Spinal cord (tissue), 10 donors: ENCODE measurements around the gene PC. TPM values are rescaled to one million over a fixed set of nuclear protein-coding genes. Genes with fewer than 3 reads are reported as not detected.
"Not testable (repeated sequence)": the region's sequence is repeated elsewhere in the genome, so short reads cannot be mapped to it uniquely, and the experiment has no call there.

Experiments
- DNase-seq, 6 donors: peaks; one replicate each; pipeline versions ENCODE4 v3.0.0 to v3.0.0-alpha.2; 2013 to 2015; ENCODE audit warnings: low spot score in 6 of 6, low read depth in 4 of 6
- H3K27ac ChIP-seq: one replicate; pipeline ENCODE4 v1.5.1; 2013; ENCODE audit warnings: low read depth, low read length, control low read depth
- H3K27me3 ChIP-seq: one replicate; pipeline ENCODE4 v1.6.1; 2013; ENCODE audit warnings: low read length; ENCODE audit not compliant: control insufficient read depth, insufficient read depth
- H3K36me3 ChIP-seq: one replicate; pipeline ENCODE4 v1.6.1; 2013; ENCODE audit warnings: low read length; ENCODE audit not compliant: control insufficient read depth, insufficient read depth
- H3K4me1 ChIP-seq: one replicate; pipeline ENCODE4 v1.6.1; 2013; ENCODE audit warnings: low read length; ENCODE audit not compliant: control insufficient read depth, insufficient read depth
- H3K4me3 ChIP-seq: one replicate; pipeline ENCODE4 v1.5.1; 2013; ENCODE audit warnings: low read depth, low read length, control low read depth
- H3K9me3 ChIP-seq: one replicate; pipeline ENCODE4 v1.6.1; 2013; ENCODE audit warnings: low read length; ENCODE audit not compliant: control insufficient read depth, insufficient read depth
- WGBS: methylation state at CpG from one replicate; pipeline ENCODE4 v1.1.5; 2013; ENCODE audit warnings: missing lambda C conversion rate; ENCODE audit not compliant: insufficient coverage; 5-methylcytosine and 5-hydroxymethylcytosine counted together
- polyA plus RNA-seq, 2 donors: library from polyadenylated mRNA; unstranded; fragments of 120-200 nt; gene quantifications; one replicate each; pipeline ENCODE4 v1.2.1, GENCODE V29; 2013; ENCODE audit not compliant: insufficient read length in 2 of 2
- total RNA-seq, 2 donors: library from RNA; depleted of rRNA in 1 of 2; stranded (reverse); fragments of 120-200 nt in 1 of 2; fragments of >200 nt in 1 of 2; gene quantifications; one replicate each; pipeline versions ENCODE4 v1.2.3 to v1.2.4, GENCODE V29; 2013 to 2014
- donor health status: healthy.

Gene PC
- total and polyA plus RNA-seq, 4 donors = 33.9 to 71.8 (median 54.5) TPM

DNA sequence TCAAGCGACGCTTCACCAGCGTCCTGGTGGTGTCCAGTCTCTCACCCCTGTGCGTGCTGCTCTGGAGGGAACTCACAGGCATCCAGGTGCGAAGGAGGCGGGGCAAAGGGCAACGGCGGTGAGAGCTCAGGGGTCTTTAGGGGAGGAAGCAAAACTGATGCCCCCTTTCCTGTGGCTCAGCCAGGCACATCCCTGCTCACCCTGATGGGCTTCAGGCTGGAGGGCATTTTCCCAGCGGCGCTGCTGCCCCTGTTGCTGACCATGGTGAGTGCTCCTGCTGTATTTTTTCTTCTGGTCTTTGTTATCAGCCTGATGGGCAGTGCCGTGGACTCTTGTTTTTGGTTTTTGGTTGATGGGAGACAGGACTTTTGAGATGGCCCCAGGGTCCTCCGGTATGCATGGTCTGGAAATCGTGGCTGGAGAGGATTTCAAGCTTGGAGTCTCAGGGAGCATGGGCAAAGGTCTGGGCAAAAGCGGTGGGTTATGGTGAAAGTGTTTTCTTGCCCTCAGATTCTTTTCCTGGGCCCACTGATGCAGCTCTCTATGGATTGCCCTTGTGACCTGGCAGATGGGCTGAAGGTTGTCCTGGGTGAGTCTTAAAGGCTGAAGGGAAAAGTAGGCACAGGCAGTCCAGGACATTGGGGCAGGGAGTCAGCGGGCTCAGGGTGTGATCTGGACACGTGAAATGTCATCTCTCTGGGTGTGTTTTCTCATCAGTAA lies 114.2 kb downstream of the PC start:
- 16% methylated on average over 16 of the region's 16 CpGs for WGBS
- H3K27ac ChIP-seq = peak overlapping the region; percentile 82
- peak in 1 of 6 donors; percentile 9 for DNase-seq
- H3K36me3 ChIP-seq = peaks cover 51% of the 10 kb centered on the region
- peak overlapping the region; percentile 92 for H3K4me3 ChIP-seq
- peaks cover 35% of the 10 kb centered on the region for H3K4me1 ChIP-seq
- no peaks in the 10 kb centered on the region for H3K27me3 ChIP-seq
- no peaks in the 10 kb centered on the region for H3K9me3 ChIP-seq

DNA sequence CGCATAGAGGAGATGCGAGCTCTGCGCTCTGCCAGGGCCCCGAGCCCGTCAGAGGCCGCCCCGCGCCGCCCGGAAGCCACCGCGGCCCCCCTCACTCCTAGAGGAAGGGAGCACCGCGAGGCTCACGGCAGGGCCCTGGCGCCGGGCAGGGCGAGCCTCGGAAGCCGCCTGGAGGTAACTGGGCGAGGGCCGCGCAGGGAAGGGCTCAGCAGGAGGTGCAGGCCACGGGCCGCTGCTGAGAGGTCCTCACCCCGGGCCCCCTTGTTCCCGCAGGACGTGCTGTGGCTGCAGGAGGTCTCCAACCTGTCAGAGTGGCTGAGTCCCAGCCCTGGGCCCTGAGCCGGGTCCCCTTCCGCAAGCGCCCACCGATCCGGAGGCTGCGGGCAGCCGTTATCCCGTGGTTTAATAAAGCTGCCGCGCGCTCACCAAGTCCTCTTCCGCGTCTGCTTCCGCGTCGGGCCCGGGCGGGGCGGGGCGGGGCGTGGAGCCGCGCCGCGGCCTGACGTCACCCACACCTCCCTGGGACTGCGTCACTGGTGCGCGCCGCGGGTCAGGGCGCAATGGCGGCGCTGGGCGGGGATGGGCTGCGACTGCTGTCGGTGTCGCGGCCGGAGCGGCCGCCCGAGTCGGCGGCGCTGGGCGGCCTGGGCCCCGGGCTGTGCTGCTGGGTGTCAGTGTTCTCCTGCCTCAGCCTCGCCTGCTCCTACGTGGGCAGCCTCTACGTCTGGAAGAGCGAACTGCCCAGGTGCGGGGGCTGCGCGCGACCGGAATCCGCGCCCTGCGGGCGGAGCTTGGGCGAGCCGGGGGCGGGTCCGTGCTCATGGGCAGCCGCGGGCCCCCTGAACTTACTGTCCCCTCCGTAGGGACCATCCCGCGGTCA lies 115.0 kb downstream of the PC start, which contains the start of gene RCE1:
Gene RCE1, plus strand, starts transcription at position 546 of the 880 bp plus-strand sequence. Its CDS starts 15 bp downstream, at position 561.
- WGBS = under 1% methylated on average over 98 of the region's 98 CpGs
- Histone ChIP-seq H3K27me3 (no peaks in the 10 kb centered on the region), H3K9me3 (no peaks in the 10 kb centered on the region), H3K27ac (peak within 1 kb of the TSS; percentile 96), H3K4me3 (peak within 1 kb of the TSS; percentile 92), H3K4me1 (peaks cover 35% of the 10 kb centered on the region), H3K36me3 (peaks cover 51% of the 10 kb centered on the region)
- peak; percentile 74 to 97 (median 86) for DNase-seq

DNA sequence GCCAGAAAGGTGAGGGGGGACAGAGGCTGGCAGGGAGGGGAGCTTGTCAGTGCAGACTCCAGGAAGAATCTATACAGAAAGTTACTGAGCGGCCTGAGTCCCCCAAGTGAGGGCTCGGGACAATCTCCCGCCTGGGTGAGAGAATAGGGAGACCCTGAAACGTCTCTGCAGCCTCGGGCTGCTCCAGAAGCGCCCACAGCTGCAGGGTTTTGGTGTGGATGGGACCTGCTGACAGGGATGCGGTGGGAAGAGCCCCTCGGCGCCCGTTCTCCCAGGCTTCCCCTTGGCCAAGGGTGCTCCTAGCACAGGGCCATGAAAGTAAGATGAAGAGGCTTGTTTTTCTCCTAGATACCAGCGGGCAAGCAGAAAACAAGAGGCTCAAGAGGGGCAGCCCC lies 115.7 kb downstream of the PC start:
- Histone ChIP-seq H3K4me1 (peaks cover 35% of the 10 kb centered on the region), H3K9me3 (no peaks in the 10 kb centered on the region), H3K36me3 (peaks cover 47% of the 10 kb centered on the region), H3K27ac (peak overlapping the region; percentile 96), H3K27me3 (no peaks in the 10 kb centered on the region), H3K4me3 (peak overlapping the region; percentile 92)
- WGBS = under 1% methylated on average over 11 of the region's 11 CpGs
- no peak for DNase-seq

DNA sequence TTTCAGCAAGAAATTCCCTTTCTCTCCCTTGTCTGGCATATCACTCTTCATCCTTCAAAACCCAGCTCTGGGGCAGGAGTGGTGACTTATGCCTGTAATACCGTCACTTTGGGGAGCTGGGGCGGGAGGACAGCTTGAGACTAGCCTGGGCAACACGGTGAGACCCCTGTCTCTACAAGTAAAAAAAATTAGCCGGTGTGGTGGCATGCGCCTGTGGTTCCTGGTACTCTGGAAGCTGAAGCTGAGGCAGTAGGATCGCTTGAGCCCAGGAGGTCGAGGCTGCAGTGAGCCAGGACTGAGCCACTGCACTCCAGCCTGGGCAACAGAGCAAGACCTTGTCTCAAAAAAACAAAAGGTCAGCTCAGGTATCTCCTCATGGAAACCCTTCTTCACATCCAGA lies 116.3 kb downstream of the PC start:
- Histone ChIP-seq H3K4me3 (peak overlapping the region; percentile 92), H3K27me3 (no peaks in the 10 kb centered on the region), H3K4me1 (peaks cover 35% of the 10 kb centered on the region), H3K9me3 (no peaks in the 10 kb centered on the region), H3K27ac (no peak overlapping the region), H3K36me3 (peaks cover 42% of the 10 kb centered on the region)
- no peak for DNase-seq
- WGBS = 89% methylated on average over 7 of the region's 7 CpGs

DNA sequence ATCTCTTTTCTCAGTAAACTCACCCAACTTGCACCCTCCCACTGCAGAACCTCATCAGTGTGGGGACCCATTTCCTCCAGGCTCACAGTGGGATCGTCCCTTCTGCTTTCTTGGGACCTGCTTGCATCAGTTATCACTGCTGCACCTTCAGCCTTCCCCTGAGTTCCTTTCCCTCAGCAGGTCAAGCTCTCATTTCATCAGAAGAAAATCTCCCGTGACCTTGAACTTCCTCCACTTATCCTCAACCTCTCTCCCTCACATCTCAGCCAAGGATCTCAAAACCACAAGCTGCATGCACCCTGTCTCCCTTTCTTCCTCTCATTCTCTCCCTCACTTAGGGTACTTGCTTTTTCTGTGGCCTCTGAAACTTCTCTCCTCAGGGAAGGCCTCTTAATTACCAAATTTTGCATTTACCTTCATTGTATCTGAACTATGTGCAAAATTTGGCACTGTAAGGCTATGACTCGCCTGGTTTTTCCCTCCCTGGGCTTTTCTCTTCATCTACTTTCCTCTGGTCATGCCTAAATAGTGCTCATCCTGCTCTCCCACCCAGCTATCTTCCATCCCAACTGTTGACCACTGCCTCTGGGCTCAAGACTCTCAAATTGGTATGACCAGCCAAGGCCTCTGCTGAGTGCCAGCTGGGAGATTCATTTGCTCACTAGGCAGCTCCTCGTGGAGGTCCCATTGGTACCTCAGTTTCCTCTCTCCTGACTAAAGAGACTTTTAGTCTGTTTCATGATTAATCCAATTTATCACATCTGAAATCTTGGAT lies 117.7 kb downstream of the PC start:
- Histone ChIP-seq H3K36me3 (peaks cover 28% of the 10 kb centered on the region), H3K27me3 (no peaks in the 10 kb centered on the region), H3K4me3 (no peak overlapping the region), H3K4me1 (peaks cover 33% of the 10 kb centered on the region), H3K27ac (no peak overlapping the region), H3K9me3 (no peaks in the 10 kb centered on the region)
- DNase-seq = no peak
- 87% methylated on average over 4 of the region's 4 CpGs for WGBS

DNA sequence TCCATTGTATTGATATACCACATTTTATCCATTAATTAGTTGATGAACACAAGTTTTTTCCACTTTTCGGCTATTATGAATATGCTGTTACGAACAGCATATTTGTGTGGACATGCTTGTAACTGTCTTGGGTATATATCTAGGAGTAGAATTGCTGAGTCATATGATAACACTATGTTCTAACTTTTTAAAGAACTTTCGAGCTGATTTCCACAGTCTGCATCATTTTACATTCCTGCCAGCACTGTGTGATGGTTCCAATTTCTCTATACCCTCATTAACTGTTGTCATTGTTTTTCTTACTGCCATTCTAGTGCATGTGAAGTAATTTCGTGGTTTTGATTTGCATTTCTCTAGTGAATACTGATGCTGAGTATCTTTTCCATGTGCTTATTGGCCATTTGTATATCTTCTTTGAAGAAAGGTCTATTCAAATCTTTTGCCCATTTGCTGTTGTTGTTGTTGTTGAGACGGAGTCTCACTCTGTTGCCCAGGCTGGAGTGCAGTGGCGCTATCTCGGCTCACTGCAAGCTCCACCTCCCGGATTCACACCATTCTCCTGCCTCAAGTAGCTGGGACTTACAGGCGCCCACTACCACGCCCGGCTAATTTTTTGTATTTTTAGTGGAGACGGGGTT lies 122.3 kb downstream of the PC start:
- WGBS = 95% methylated on average over 4 of the region's 12 CpGs
- DNase-seq = no peak
- H3K4me3 ChIP-seq = no peak overlapping the region
- no peak overlapping the region for H3K27ac ChIP-seq
- no peaks in the 10 kb centered on the region for H3K4me1 ChIP-seq
- H3K27me3 ChIP-seq = no peaks in the 10 kb centered on the region
- H3K36me3 ChIP-seq = peaks cover 20% of the 10 kb centered on the region
- H3K9me3 ChIP-seq = no peaks in the 10 kb centered on the region

DNA sequence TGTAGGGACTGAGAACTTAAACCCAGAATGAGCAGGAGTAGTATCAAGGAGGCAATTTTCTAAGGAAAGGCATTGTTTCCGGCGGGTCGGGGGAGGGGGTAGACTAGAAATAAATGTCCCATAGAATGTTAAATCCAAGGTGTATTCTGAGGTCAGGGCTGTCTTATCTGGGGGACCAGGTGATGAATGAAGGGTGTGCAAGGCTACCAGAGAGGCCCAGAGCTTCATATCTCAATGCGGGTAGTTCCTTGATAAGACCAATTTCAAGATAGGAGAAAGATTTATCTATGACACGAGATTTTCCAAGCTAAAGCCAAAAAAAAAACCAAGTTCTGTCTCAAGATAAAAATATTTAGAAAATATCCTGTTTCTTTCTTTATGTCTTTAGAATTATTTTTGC lies 123.2 kb downstream of the PC start:
- DNase-seq = no peak

DNA sequence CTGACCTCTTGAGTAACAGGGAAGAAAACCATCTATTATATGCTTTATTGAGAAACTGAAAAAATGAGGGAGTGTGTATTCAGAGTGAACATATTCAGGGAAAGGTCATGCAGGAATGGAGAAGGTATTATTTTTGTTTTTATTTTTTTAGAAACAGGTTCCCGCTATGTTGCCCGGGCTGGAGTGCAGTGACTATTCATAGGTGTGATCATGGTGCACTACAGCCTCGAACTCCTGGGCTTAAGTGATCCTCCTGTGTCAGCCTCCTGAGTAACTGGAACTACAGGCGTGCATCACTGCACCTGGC lies 123.7 kb downstream of the PC start:
- no peaks in the 10 kb centered on the region for H3K4me1 ChIP-seq
- peaks cover 15% of the 10 kb centered on the region for H3K36me3 ChIP-seq
- no peaks in the 10 kb centered on the region for H3K27me3 ChIP-seq
- H3K27ac ChIP-seq = no peak overlapping the region
- H3K4me3 ChIP-seq = no peak overlapping the region
- no peak for DNase-seq
- no peaks in the 10 kb centered on the region for H3K9me3 ChIP-seq
- 77% methylated on average over 4 of the region's 4 CpGs for WGBS

More for the DNA sequence above, 123.2 kb downstream of the PC start:
- H3K27ac ChIP-seq = no peak overlapping the region
- no peaks in the 10 kb centered on the region for H3K9me3 ChIP-seq
- no peaks in the 10 kb centered on the region for H3K4me1 ChIP-seq
- peaks cover 18% of the 10 kb centered on the region for H3K36me3 ChIP-seq
- 100% methylated on average over 3 of the region's 5 CpGs for WGBS
- no peaks in the 10 kb centered on the region for H3K27me3 ChIP-seq
- no peak overlapping the region for H3K4me3 ChIP-seq

DNA sequence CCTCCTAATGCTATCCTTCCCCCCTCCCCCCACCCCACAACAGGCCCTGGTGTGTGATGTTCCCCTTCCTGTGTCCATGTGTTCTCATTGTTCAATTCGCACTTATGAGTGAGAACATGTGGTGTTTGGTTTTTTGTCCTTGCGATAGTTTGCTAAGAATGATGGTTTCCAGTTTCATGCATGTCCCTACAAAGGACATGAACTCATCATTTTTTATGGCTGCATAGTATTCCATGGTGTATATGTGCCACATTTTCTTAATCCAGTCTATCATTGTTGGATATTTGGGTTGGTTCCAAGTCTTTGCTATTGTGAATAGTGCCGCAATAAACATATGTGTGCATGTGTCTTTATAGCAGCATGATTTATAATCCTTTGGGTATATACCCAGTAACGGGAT lies 133.6 kb downstream of the PC start:
- not testable (repeated sequence) for H3K27me3 ChIP-seq, H3K27ac ChIP-seq, H3K9me3 ChIP-seq, DNase-seq, H3K4me3 ChIP-seq, H3K4me1 ChIP-seq
- H3K36me3 ChIP-seq = peaks cover 13% of the 10 kb centered on the region
- no CpG with 5 or more reads among the region's 4 CpGs for WGBS
